A673 (cell line): Measurements from ENCODE around the gene OR51S1. TPM values are rescaled to one million over a fixed set of nuclear protein-coding genes. Genes with fewer than 3 reads are reported as not detected.

Experiments
- BruUV-seq: library from RNA; stranded (reverse); fragments of 400-500 nt; replicated peaks from 2 replicates; lab custom pipeline; 2021; lab: Mats Ljungman, UMichigan
- CTCF ChIA-PET: fragments of 300-600 bp; sonication (Branson Sonifier 250); formaldehyde crosslinking; loops from one replicate; lab custom pipeline; 2022; ENCODE audit warnings: antibody characterized with exemption; lab: Charles Lee
- POLR2A ChIA-PET: fragments of 300-600 bp; sonication (Branson Sonifier 250); formaldehyde crosslinking; loops from one replicate; lab custom pipeline; 2022; ENCODE audit warnings: antibody characterized with exemption; ENCODE audit not compliant: low non-redundant PET; lab: Charles Lee
- DNase-seq: peaks from one replicate; pipeline ENCODE4 v3.0.0-alpha.2; 2015; ENCODE audit warnings: low spot score
- H3K27ac ChIP-seq: fragments of 200-600 bp; sonication (generic); 2 replicates; pipeline ENCODE4 v1.5.1; 2016; ENCODE audit warnings: mixed run types, low read depth, mild to moderate bottlenecking, mixed read lengths, antibody characterized with exemption, low read length; ENCODE audit not compliant: poor library complexity, severe bottlenecking
- H3K27me3 ChIP-seq: fragments of 200-600 bp; sonication (generic); replicated peaks from 2 replicates; pipeline ENCODE4 v1.6.1; 2017; ENCODE audit warnings: mixed run types, low read depth, mild to moderate bottlenecking, mixed read lengths, antibody characterized with exemption, low read length; ENCODE audit not compliant: insufficient read depth, poor library complexity
- H3K36me3 ChIP-seq: fragments of 200-600 bp; sonication (generic); 2 replicates; pipeline ENCODE4 v1.6.1; 2016; ENCODE audit warnings: mixed run types, mild to moderate bottlenecking, mixed read lengths, antibody characterized with exemption, low read length; ENCODE audit not compliant: insufficient read depth, poor library complexity, severe bottlenecking
- H3K4me1 ChIP-seq: fragments of 200-600 bp; sonication (generic); 2 replicates; pipeline ENCODE4 v1.6.1; 2017; ENCODE audit warnings: mixed run types, mild to moderate bottlenecking, mixed read lengths, antibody characterized with exemption, low read length; ENCODE audit not compliant: insufficient read depth, poor library complexity, severe bottlenecking
- H3K4me3 ChIP-seq: fragments of 200-600 bp; sonication (generic); 2 replicates; pipeline ENCODE4 v1.5.1; 2016; ENCODE audit warnings: low read depth, mixed run types, mild to moderate bottlenecking, mixed read lengths, low read length; ENCODE audit not compliant: poor library complexity, severe bottlenecking
- H3K9me3 ChIP-seq: fragments of 200-600 bp; sonication (generic); 2 replicates; pipeline ENCODE4 v1.6.1; 2016; ENCODE audit warnings: mixed run types, low read depth, mild to moderate bottlenecking, mixed read lengths, antibody characterized with exemption, low read length; ENCODE audit not compliant: poor library complexity, severe bottlenecking
- CTCF ChIP-seq: fragments of 300-800, 200-600 bp; sonication (generic); conservative IDR thresholded peaks from 2 replicates; pipeline ENCODE4 v1.5.1; 2017; ENCODE audit warnings: low read depth, mild to moderate bottlenecking, antibody characterized with exemption, low read length, moderate library complexity, mixed read lengths
- EZH2 ChIP-seq: fragments of 200-600 bp; sonication (generic); IDR thresholded peaks from 2 replicates; pipeline ENCODE4 v1.6.1; 2017; ENCODE audit warnings: borderline replicate concordance, low read depth, mild to moderate bottlenecking, mixed read lengths, antibody characterized with exemption, low read length; ENCODE audit not compliant: poor library complexity, severe bottlenecking
- intact Hi-C: fragments of 100-400 bp; cut with micrococcal nuclease; formaldehyde crosslinking; loops from one replicate; pipeline ENCODE4 v1.10.0; 2022; ENCODE audit not compliant: unreplicated experiment
- total RNA-seq: library from RNA; stranded (reverse); gene quantifications from 2 replicates; pipeline ENCODE4 v1.2.3, GENCODE V29; 2021

Gene OR51S1
- total RNA-seq, 1 experiment from 2014 or later = not detected

GRCh38 chr11:4851033-4851432 lies 2.0 kb upstream of the OR51S1 start:
- TF ChIP-seq EZH2 (no peak), CTCF (no peak)
- DNase-seq = no peak
- Histone ChIP-seq H3K36me3 (no peaks in the 10 kb centered on the region), H3K27me3 (no peaks in the 10 kb centered on the region), H3K4me3 (no peak overlapping the region), H3K27ac (no peak overlapping the region), H3K9me3 (no peaks in the 10 kb centered on the region), H3K4me1 (no peaks in the 10 kb centered on the region)
- no TSS peak for BruUV-seq
- intact Hi-C loops = no loop called here
- ChIA-PET POLR2A (no interaction called here), CTCF (no interaction called here)

DNA sequence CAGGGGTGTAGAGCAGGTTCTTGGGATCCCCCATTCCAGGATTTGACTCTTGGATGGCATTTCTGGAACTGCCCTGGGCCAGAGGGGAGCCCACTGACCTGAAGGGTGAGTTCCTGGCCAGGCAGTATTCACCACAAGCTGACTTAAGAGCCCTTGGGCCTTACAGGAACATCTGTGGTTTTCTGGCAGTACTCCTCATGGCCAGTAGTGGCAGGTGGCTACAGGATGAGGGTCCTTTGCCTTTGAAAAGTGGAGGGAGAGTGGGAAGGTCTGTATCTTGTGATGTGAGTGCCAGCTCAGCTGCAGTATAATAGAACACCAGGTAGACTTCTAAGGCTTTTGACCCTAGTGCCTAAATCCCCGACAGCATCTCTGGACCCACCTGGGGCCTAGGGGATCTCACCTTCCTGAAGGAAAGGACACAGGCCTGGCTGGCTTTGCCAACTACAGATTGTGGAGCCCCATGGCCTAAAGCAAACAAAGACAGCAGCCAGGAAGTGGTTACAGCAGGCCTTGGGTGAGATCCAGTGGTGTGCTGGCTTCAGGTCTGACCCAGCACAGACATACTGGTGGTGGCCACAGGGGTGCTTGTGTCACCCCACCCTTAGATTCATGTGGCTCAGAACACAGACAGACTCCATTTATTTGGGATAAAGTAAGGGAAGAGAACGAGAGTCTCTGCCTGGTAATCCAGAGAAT lies 9.0 kb downstream of the OR51S1 start:
- no peaks in the 10 kb centered on the region for H3K4me1 ChIP-seq
- no peaks in the 10 kb centered on the region for H3K36me3 ChIP-seq
- no peak overlapping the region for H3K27ac ChIP-seq
- ChIA-PET POLR2A (no interaction called here), CTCF (no interaction called here)
- TF ChIP-seq EZH2 (no peak), CTCF (no peak)
- intact Hi-C loops = no loop called here
- no peak for DNase-seq
- H3K27me3 ChIP-seq = no peaks in the 10 kb centered on the region
- no TSS peak for BruUV-seq
- no peaks in the 10 kb centered on the region for H3K9me3 ChIP-seq
- H3K4me3 ChIP-seq = no peak overlapping the region

DNA sequence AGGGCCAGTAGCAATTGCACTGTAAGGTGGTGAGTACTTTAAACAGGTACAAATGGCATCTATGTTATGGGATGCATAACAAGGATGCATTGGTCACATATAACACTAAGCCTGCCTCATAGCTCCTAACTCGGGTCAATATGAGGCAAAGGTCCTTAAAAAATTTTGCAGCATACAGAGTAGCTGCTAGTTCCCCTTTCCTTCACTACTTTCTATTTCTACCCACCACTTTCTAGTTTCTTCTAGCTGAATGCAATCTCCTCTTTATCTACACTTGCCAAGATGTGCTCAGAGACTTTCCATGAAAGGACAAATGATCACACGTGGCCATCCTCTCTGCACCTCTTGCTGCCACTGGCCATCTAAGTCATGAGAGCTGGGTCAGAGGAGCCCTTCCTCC lies 18.1 kb downstream of the OR51S1 start:
- H3K4me1 ChIP-seq = no peaks in the 10 kb centered on the region
- no peaks in the 10 kb centered on the region for H3K27me3 ChIP-seq
- no TSS peak for BruUV-seq
- H3K4me3 ChIP-seq = no peak overlapping the region
- no peaks in the 10 kb centered on the region for H3K9me3 ChIP-seq
- CTCF ChIA-PET = no interaction called here
- no peak overlapping the region for H3K27ac ChIP-seq
- intact Hi-C loops = no loop called here
- POLR2A ChIA-PET = no interaction called here
- H3K36me3 ChIP-seq = no peaks in the 10 kb centered on the region
- TF ChIP-seq EZH2 (no peak), CTCF (no peak)
- DNase-seq = no peak
